K562 (cell line): Measurements from ENCODE around the gene DNAH3. TPM values are rescaled to one million over a fixed set of nuclear protein-coding genes. Genes with fewer than 3 reads are reported as not detected.
A peak's percentile ranks its signal among the peaks of the same experiment; 100 is the strongest.

Experiments used
- BCL6 ChIP-seq: fragments of 250-450 bp; sonication (Bioruptor Pico); IDR thresholded peaks from 2 replicates; pipeline ENCODE4 v1.4.0; 2020
- HDAC6 ChIP-seq: IDR thresholded peaks from 2 replicates; pipeline ENCODE4 v1.6.1; 2012; ENCODE audit warnings: low read depth, mild to moderate bottlenecking, control low read depth, inconsistent platforms, low read length, moderate library complexity
- HSF4 ChIP-seq: fragments of 250-450 bp; sonication (Bioruptor Pico); IDR thresholded peaks from 2 replicates; pipeline ENCODE4 v2.1.2; 2022; ENCODE audit warnings: mild to moderate bottlenecking, moderate library complexity, borderline replicate concordance
- MECOM ChIP-seq: fragments of 250-450 bp; sonication (Bioruptor Pico); IDR thresholded peaks from 2 replicates; pipeline ENCODE4 v1.8.0; 2022; ENCODE audit warnings: inconsistent platforms
- MYC ChIP-seq, 2 experiments: fragments of 250-450 bp in 1 of 2; sonication (Bioruptor Pico) in 1 of 2; IDR thresholded peaks; 2 replicates each; pipeline versions ENCODE4 v1.5.1 to v1.6.1; 2012 to 2021; ENCODE audit warnings: low read depth in 2 of 2, borderline replicate concordance in 1 of 2, improper control_type of control experiment in 1 of 2, low read length in 1 of 2, mild to moderate bottlenecking in 1 of 2, moderate library complexity in 1 of 2
- NBN ChIP-seq: fragments of 450-650 bp; IDR thresholded peaks from 2 replicates; pipeline ENCODE4 v1.6.1; 2016; ENCODE audit warnings: low read depth, mild to moderate bottlenecking
- RAD21 ChIP-seq, 2 experiments: fragments of 250-450 bp in 1 of 2; fragments of 450-650 bp in 1 of 2; sonication (Bioruptor Pico) in 1 of 2; formaldehyde crosslinking in 1 of 2; IDR thresholded peaks in 1 of 2; conservative IDR thresholded peaks in 1 of 2; 2 replicates each; pipeline versions ENCODE4 v1.4.0 to v1.8.0; 2020 to 2022; ENCODE audit warnings: mild to moderate bottlenecking in 2 of 2, moderate library complexity in 1 of 2
- SIN3B ChIP-seq: fragments of 450-650 bp; IDR thresholded peaks from 2 replicates; pipeline ENCODE4 v1.6.1; 2017; ENCODE audit warnings: low read depth, mild to moderate bottlenecking, moderate library complexity
- TEAD1 ChIP-seq, 2 experiments: fragments of 450-650 bp in 1 of 2; sonication (generic) in 1 of 2; formaldehyde crosslinking; IDR thresholded peaks; 2 replicates each; pipeline versions ENCODE4 v1.4.0 to v1.8.0; 2020 to 2022; ENCODE audit warnings: mild to moderate bottlenecking in 2 of 2, missing genetic modification reagents in 1 of 2
- TEAD2 ChIP-seq: fragments of 450-650 bp; IDR thresholded peaks from 2 replicates; pipeline ENCODE4 v1.6.1; 2016; ENCODE audit warnings: missing genetic modification characterization, control low read depth, missing compliant biosample characterization
- TRIM24 ChIP-seq, 2 experiments: fragments of 450-650 bp; IDR thresholded peaks; 2 replicates each; pipeline ENCODE4 v1.6.1; 2016
- ZC3H11A ChIP-seq: IDR thresholded peaks from 2 replicates; pipeline ENCODE4 v1.6.1; 2012; ENCODE audit warnings: low read depth, low read length, improper control_type of control experiment
- ZC3H8 ChIP-seq: fragments of 450-650 bp; IDR thresholded peaks from 2 replicates; pipeline ENCODE4 v1.6.1; 2017
- ZNF197 ChIP-seq: fragments of 200-800 bp; sonication (Bioruptor generic); IDR thresholded peaks from 2 replicates; pipeline ENCODE4 v1.6.1; 2016; ENCODE audit warnings: low read depth, missing genetic modification characterization, missing compliant biosample characterization
- polyA plus RNA-seq, 8 experiments: library from polyadenylated mRNA; depleted of rRNA in 4 of 8; stranded (reverse) in 5 of 8; unstranded in 3 of 8; fragments of >200 nt; fragmentation: Nextera tagmentation in 2 of 8; fragmentation: Illumina TruSeq in 1 of 8; extraction: Ambion mirVana in 2 of 8; extraction: Trizol in 1 of 8; gene quantifications; 2 replicates each; pipeline versions ENCODE4 v1.2.1 to v1.2.3, GENCODE V29; 2011 to 2014; ENCODE audit warnings: inconsistent platforms in 1 of 8, missing spikeins in 1 of 8
- total RNA-seq, 7 experiments: library from RNA; depleted of rRNA in 6 of 7; stranded (reverse); fragments of >200 nt in 6 of 7; fragmentation: Illumina TruSeq in 2 of 7; extraction: Trizol in 2 of 7; gene quantifications; 2 replicates each; pipeline versions ENCODE4 v1.2.1 to v1.2.3, GENCODE V29; 2011 to 2021; ENCODE audit warnings: low replicate concordance in 1 of 7
- TF ChIP-seq, protein P1 (sequence below): sonication (generic); formaldehyde crosslinking; IDR thresholded peaks from 2 replicates; pipeline ENCODE4 v1.8.0; 2022; ENCODE audit warnings: missing genetic modification reagents, mild to moderate bottlenecking, moderate library complexity, borderline replicate concordance
- TF ChIP-seq, protein P2 (sequence below), 2 experiments: fragments of 450-650 bp in 1 of 2; IDR thresholded peaks; 2 replicates each; pipeline ENCODE4 v1.6.1; 2011 to 2017; ENCODE audit warnings: low read depth in 2 of 2, antibody characterized with exemption in 1 of 2, borderline replicate concordance in 1 of 2, low read length in 1 of 2, mild to moderate bottlenecking in 1 of 2, mixed read lengths in 1 of 2; ENCODE audit not compliant: control insufficient read depth in 1 of 2
- TF ChIP-seq, protein P3 (sequence below): IDR thresholded peaks from 3 replicates; pipeline ENCODE4 v1.6.1; 2011; ENCODE audit warnings: borderline replicate concordance, mild to moderate bottlenecking, moderate library complexity; ENCODE audit not compliant: insufficient read length; ENCODE audit errors: extremely low read depth

DNAH3 gene
- total and polyA plus RNA-seq, 9 of the 15 experiments (the other 6 are each of a cell fraction or from before 2014, with no cell fraction given) = 0.32 to 0.84 (median 0.44) TPM

DNA sequence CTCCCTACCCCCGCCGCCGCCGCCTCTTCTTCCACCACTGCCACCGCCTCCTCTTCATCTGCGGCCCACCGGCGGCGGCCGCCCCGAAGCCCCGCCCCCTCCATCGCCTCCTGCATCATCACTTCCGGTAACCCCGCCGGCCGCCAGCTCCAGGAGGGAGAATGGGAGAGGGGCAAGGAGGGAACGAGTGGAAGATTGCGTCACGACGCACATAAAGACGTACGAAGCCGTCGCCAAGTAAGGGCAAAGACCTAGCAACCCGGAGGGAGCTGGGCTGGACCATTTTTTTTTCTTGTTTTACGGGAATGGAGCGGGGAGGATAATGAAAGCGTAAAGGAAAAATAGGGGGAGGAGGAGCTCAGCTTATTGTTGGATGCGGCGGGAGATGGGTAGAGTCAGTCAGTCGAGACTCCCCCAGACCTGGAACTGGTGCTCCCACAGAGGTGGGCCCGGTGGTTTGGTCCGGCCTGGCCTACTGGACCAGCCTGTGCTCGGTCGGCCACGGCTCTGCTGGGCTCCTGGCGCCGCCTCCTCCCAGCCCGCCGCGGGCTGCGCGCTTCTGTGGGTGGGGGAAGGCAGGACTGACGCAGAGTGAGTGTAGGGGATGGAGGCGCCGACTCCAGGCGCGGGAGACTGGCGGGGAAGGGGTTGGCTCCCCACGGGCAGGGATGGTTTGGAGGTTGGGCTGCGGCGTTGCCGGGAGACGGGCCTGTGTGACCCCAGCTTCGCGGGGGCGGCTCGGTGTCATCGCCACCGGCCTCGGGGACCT lies 250.2 kb downstream of the DNAH3 start, which contains the start of the genes DCUN1D3 and LYRM1 (continued):
- TF ChIP-seq, protein P1, sequence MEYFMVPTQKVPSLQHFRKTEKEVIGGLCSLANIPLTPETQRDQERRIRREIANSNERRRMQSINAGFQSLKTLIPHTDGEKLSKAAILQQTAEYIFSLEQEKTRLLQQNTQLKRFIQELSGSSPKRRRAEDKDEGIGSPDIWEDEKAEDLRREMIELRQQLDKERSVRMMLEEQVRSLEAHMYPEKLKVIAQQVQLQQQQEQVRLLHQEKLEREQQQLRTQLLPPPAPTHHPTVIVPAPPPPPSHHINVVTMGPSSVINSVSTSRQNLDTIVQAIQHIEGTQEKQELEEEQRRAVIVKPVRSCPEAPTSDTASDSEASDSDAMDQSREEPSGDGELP (CRISPR knock-in tag) = peak; percentile 69; the same call in 1 of the 2 replicates
- TF ChIP-seq TEAD2 (tag) = no peak
- TF ChIP-seq BCL6 (CRISPR knock-in tag) = no peak
- TF ChIP-seq TEAD1 (CRISPR knock-in tag; IDR thresholded peaks at IDR 0.05) = peak; percentile 30 to 66; a peak in 1 of 4 replicates
- no peak for TF ChIP-seq ZC3H8
- TF ChIP-seq RAD21 (CRISPR knock-in tag; conservative IDR thresholded peaks at IDR 0.05 in 1 of 2, IDR thresholded peaks at IDR 0.05 in 1 of 2) = 0 out of 4 replicates have a peak, but pooled peaks of 1 of the 2 experiments have one; percentile 4
- TF ChIP-seq, protein P2, sequence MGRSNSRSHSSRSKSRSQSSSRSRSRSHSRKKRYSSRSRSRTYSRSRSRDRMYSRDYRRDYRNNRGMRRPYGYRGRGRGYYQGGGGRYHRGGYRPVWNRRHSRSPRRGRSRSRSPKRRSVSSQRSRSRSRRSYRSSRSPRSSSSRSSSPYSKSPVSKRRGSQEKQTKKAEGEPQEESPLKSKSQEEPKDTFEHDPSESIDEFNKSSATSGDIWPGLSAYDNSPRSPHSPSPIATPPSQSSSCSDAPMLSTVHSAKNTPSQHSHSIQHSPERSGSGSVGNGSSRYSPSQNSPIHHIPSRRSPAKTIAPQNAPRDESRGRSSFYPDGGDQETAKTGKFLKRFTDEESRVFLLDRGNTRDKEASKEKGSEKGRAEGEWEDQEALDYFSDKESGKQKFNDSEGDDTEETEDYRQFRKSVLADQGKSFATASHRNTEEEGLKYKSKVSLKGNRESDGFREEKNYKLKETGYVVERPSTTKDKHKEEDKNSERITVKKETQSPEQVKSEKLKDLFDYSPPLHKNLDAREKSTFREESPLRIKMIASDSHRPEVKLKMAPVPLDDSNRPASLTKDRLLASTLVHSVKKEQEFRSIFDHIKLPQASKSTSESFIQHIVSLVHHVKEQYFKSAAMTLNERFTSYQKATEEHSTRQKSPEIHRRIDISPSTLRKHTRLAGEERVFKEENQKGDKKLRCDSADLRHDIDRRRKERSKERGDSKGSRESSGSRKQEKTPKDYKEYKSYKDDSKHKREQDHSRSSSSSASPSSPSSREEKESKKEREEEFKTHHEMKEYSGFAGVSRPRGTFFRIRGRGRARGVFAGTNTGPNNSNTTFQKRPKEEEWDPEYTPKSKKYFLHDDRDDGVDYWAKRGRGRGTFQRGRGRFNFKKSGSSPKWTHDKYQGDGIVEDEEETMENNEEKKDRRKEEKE (IDR thresholded peaks at IDR 0.05; ENCODE audit: borderline replicate concordance in 1 of 2, control insufficient read depth in 1 of 2, low read depth in 2 of 2, low read length in 1 of 2) = peak in 1 of 2 experiments; percentile 94; a peak in 2 of 4 replicates
- TF ChIP-seq MYC (IDR thresholded peaks at IDR 0.05; ENCODE audit: low read depth, low read length) = peak; percentile 31
- peak; percentile 62; the same call in 1 of the 2 replicates for TF ChIP-seq MYC (CRISPR knock-in tag; IDR thresholded peaks at IDR 0.05; ENCODE audit: borderline replicate concordance, low read depth)
- TF ChIP-seq HSF4 (CRISPR knock-in tag) = no peak
- no peak for TF ChIP-seq SIN3B
- peak; percentile 78 for TF ChIP-seq NBN
- TF ChIP-seq, protein P3, sequence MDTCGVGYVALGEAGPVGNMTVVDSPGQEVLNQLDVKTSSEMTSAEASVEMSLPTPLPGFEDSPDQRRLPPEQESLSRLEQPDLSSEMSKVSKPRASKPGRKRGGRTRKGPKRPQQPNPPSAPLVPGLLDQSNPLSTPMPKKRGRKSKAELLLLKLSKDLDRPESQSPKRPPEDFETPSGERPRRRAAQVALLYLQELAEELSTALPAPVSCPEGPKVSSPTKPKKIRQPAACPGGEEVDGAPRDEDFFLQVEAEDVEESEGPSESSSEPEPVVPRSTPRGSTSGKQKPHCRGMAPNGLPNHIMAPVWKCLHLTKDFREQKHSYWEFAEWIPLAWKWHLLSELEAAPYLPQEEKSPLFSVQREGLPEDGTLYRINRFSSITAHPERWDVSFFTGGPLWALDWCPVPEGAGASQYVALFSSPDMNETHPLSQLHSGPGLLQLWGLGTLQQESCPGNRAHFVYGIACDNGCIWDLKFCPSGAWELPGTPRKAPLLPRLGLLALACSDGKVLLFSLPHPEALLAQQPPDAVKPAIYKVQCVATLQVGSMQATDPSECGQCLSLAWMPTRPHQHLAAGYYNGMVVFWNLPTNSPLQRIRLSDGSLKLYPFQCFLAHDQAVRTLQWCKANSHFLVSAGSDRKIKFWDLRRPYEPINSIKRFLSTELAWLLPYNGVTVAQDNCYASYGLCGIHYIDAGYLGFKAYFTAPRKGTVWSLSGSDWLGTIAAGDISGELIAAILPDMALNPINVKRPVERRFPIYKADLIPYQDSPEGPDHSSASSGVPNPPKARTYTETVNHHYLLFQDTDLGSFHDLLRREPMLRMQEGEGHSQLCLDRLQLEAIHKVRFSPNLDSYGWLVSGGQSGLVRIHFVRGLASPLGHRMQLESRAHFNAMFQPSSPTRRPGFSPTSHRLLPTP = no peak
- no peak for TF ChIP-seq ZC3H11A
- no peak for TF ChIP-seq MECOM (CRISPR knock-in tag)
- no peak for TF ChIP-seq HDAC6
- no peak for TF ChIP-seq ZNF197
- peak in 1 of 2 experiments; percentile 14; a peak in 1 of 4 replicates for TF ChIP-seq TRIM24 (IDR thresholded peaks at IDR 0.05)
